IMR-90 (cell line): ENCODE measurements around the gene PTGR3. TPM values are rescaled to one million over a fixed set of nuclear protein-coding genes. Genes with fewer than 3 reads are reported as not detected.

ENCODE experiments used
- ATAC-seq: fragments of 200-7000 bp; cut with Tn5 transposase; 2 replicates; pipeline ENCODE4 v1.9.1; 2020; ENCODE audit warnings: low read depth, mild to moderate bottlenecking, moderate library complexity
- BruUV-seq: library from RNA; stranded (reverse); fragments of 400-500 nt; replicated peaks from 2 replicates; lab custom pipeline; 2021; lab: Mats Ljungman, UMichigan
- CTCF ChIA-PET: fragments of 300-600 bp; formaldehyde crosslinking; extraction: SDS; loops from one replicate; lab custom pipeline; 2021; ENCODE audit warnings: antibody characterized with exemption; lab: Yijun Ruan, JAX
- POLR2A ChIA-PET: fragments of 300-600 bp; sonication (Branson Sonifier 250); formaldehyde crosslinking; loops from one replicate; lab custom pipeline; 2022; ENCODE audit warnings: antibody characterized with exemption; ENCODE audit not compliant: unreplicated experiment; lab: Charles Lee
- DNase-seq: peaks from one replicate; pipeline ENCODE4 v3.0.0; 2013
- H2AFZ ChIP-seq: replicated peaks from 2 replicates; pipeline ENCODE3; 2013; ENCODE audit warnings: low read length, mild to moderate bottlenecking; ENCODE audit not compliant: poor library complexity
- H2AK5ac ChIP-seq: 2 replicates; pipeline ENCODE4 v1.6.1; 2013; ENCODE audit warnings: low read depth, low read length, inconsistent platforms
- H2AK9ac ChIP-seq: replicated peaks from 2 replicates; pipeline ENCODE3; 2013; ENCODE audit warnings: mild to moderate bottlenecking, low read depth, low read length, moderate library complexity; ENCODE audit not compliant: poor library complexity
- H2BK120ac ChIP-seq: 2 replicates; pipeline ENCODE4 v1.6.1; 2013; ENCODE audit warnings: low read depth, low read length, inconsistent platforms
- H2BK15ac ChIP-seq: 3 replicates; pipeline ENCODE4 v1.6.1; 2013; ENCODE audit warnings: low read depth, low read length, inconsistent platforms
- H2BK20ac ChIP-seq: 2 replicates; pipeline ENCODE4 v1.6.1; 2013; ENCODE audit warnings: low read depth, mild to moderate bottlenecking, inconsistent platforms, low read length, moderate library complexity
- H2BK5ac ChIP-seq: 2 replicates; pipeline ENCODE4 v1.6.1; 2013; ENCODE audit warnings: mild to moderate bottlenecking, low read depth, low read length, inconsistent platforms; ENCODE audit not compliant: poor library complexity, severe bottlenecking
- H3K14ac ChIP-seq: replicated peaks from 2 replicates; pipeline ENCODE4 v1.6.1; 2013; ENCODE audit warnings: low read depth, low read length, inconsistent platforms
- H3K18ac ChIP-seq: 2 replicates; pipeline ENCODE4 v1.6.1; 2013; ENCODE audit warnings: low read depth, low read length, control low read depth
- H3K23ac ChIP-seq: 2 replicates; pipeline ENCODE4 v1.6.1; 2013; ENCODE audit warnings: low read depth, low read length, inconsistent platforms
- H3K27ac ChIP-seq: 2 replicates; pipeline ENCODE4 v1.5.1; 2013; ENCODE audit warnings: mild to moderate bottlenecking, control low read depth, low read length; ENCODE audit not compliant: insufficient read depth
- H3K27me3 ChIP-seq: 2 replicates; pipeline ENCODE4 v1.6.1; 2013; ENCODE audit warnings: low read length; ENCODE audit not compliant: control insufficient read depth, insufficient read depth
- H3K36me3 ChIP-seq: 2 replicates; pipeline ENCODE4 v1.6.1; 2013; ENCODE audit warnings: low read length, mixed read lengths; ENCODE audit not compliant: control insufficient read depth, insufficient read depth
- H3K4ac ChIP-seq: 2 replicates; pipeline ENCODE4 v1.6.1; 2013; ENCODE audit warnings: low read depth, low read length, inconsistent platforms
- H3K4me1 ChIP-seq: 2 replicates; pipeline ENCODE4 v1.6.1; 2013; ENCODE audit warnings: low read length, mixed read lengths; ENCODE audit not compliant: control insufficient read depth, insufficient read depth
- H3K4me2 ChIP-seq: 2 replicates; pipeline ENCODE4 v1.6.1; 2013; ENCODE audit warnings: low read depth, mild to moderate bottlenecking, control low read depth, low read length, moderate library complexity
- H3K4me3 ChIP-seq: 2 replicates; pipeline ENCODE4 v1.5.1; 2013; ENCODE audit warnings: low read depth, mild to moderate bottlenecking, control low read depth, low read length, moderate library complexity; ENCODE audit not compliant: insufficient read depth
- H3K56ac ChIP-seq: 2 replicates; pipeline ENCODE4 v1.6.1; 2013; ENCODE audit warnings: low read length, inconsistent platforms; ENCODE audit not compliant: insufficient read depth; ENCODE audit errors: extremely low read depth
- H3K79me1 ChIP-seq, 2 experiments: 2 replicates each; pipeline ENCODE4 v1.6.1; 2013; ENCODE audit warnings: low read length in 2 of 2, inconsistent platforms in 1 of 2, low read depth in 1 of 2
- H3K9ac ChIP-seq: 2 replicates; pipeline ENCODE4 v1.6.1; 2013; ENCODE audit warnings: low read depth, low read length, control low read depth
- H3K9me1 ChIP-seq: 2 replicates; pipeline ENCODE4 v1.6.1; 2013; ENCODE audit warnings: low read length, inconsistent platforms; ENCODE audit not compliant: insufficient read depth
- H3K9me3 ChIP-seq: 2 replicates; pipeline ENCODE4 v1.6.1; 2013; ENCODE audit warnings: low read length; ENCODE audit not compliant: control insufficient read depth, insufficient read depth
- H4K20me1 ChIP-seq: 2 replicates; pipeline ENCODE4 v1.6.1; 2013; ENCODE audit warnings: low read length, inconsistent platforms; ENCODE audit not compliant: insufficient read depth
- H4K5ac ChIP-seq: 2 replicates; pipeline ENCODE4 v1.6.1; 2013; ENCODE audit warnings: mild to moderate bottlenecking, low read depth, low read length, control low read depth
- H4K8ac ChIP-seq, 2 experiments: 2 replicates each; pipeline ENCODE4 v1.6.1; 2013; ENCODE audit warnings: low read depth in 2 of 2, low read length in 2 of 2, control low read depth in 1 of 2, inconsistent platforms in 1 of 2
- H4K91ac ChIP-seq: 2 replicates; pipeline ENCODE4 v1.6.1; 2013; ENCODE audit warnings: low read depth, low read length, inconsistent platforms; ENCODE audit not compliant: insufficient read depth
- NFE2L2 ChIP-seq: fragments of 150-350 bp; IDR thresholded peaks from 2 replicates; pipeline ENCODE4 v1.6.1; 2016; ENCODE audit warnings: low read depth, mild to moderate bottlenecking, low read length
- RAD21 ChIP-seq: IDR thresholded peaks from 2 replicates; pipeline ENCODE4 v1.6.1; 2012; ENCODE audit warnings: low read length, improper control_type of control experiment
- WGBS, 2 experiments: methylation state at CpG; one replicate each; pipeline versions ENCODE4 v1.1.5 to v1.1.7; 2013; ENCODE audit warnings: missing lambda C conversion rate in 2 of 2; ENCODE audit not compliant: insufficient read length in 1 of 2; ENCODE audit errors: extremely low coverage in 2 of 2; 5-methylcytosine and 5-hydroxymethylcytosine counted together
- dilution Hi-C: fragments of 300-500 bp; cut with HindIII; formaldehyde crosslinking; loops from one replicate; pipeline ENCODE4 v1.14.3; 2018; ENCODE audit warnings: low sequenced_read_pairs; ENCODE audit not compliant: unreplicated experiment
- in situ Hi-C: fragments of 300-500 bp; cut with MboI; formaldehyde crosslinking; loops from 3 replicates; pipeline ENCODE4 v1.14.3; 2019; ENCODE audit warnings: low sequenced_read_pairs, inconsistent platforms, mixed read lengths
- intact Hi-C: fragments of 100-400 bp; cut with micrococcal nuclease; formaldehyde crosslinking; loops from 2 replicates; pipeline ENCODE4 v1.10.0; 2022
- polyA plus RNA-seq, 3 experiments: library from polyadenylated mRNA; depleted of rRNA; stranded (reverse); fragments of >200 nt; gene quantifications; 2 replicates each; pipeline ENCODE4 v1.2.3, GENCODE V29; 2012; ENCODE audit warnings: low replicate concordance in 1 of 3
- total RNA-seq: library from RNA; depleted of rRNA; stranded (reverse); fragments of >200 nt; gene quantifications from 2 replicates; pipeline ENCODE4 v1.2.3, GENCODE V29; 2012

Gene PTGR3
- total and polyA plus RNA-seq, 2 of the 4 experiments (the other 2 are of a cell fraction): 16.1 to 26.4 TPM

- Histone ChIP-seq H3K36me3 (peaks cover 18% of the 10 kb centered on the region), H3K23ac (no peak overlapping the region), H4K91ac (no peak overlapping the region), H4K5ac (no peak overlapping the region), H3K9me1 (peaks cover 9% of the 10 kb centered on the region), H2BK5ac (no peak overlapping the region), H2BK15ac (no peak overlapping the region), H3K27ac (no peak overlapping the region), H4K8ac (no peak overlapping the region), H3K4me3 (no peak overlapping the region), H2AK5ac (no peak overlapping the region), H3K14ac (no peak overlapping the region), H3K79me1 (peaks cover 18 to 55% of the 10 kb centered on the region in 2 experiments), H3K4me1 (peaks cover 9% of the 10 kb centered on the region), H3K9me3 (no peaks in the 10 kb centered on the region), H2BK20ac (no peak overlapping the region), H3K4me2 (no peak overlapping the region), H3K9ac (no peak overlapping the region), H2BK120ac (no peak overlapping the region), H2AFZ (no peak overlapping the region), H4K20me1 (no peaks in the 10 kb centered on the region; the same call in none of the 2 replicates), H3K56ac (no peak overlapping the region), H3K18ac (no peak overlapping the region), H3K4ac (no peak overlapping the region), H2AK9ac (no peak overlapping the region), H3K27me3 (no peaks in the 10 kb centered on the region)
- ATAC-seq (no peak), DNase-seq (no peak)
- intact Hi-C loops: loop anchor here (10.0 kb wide), 1 partner anchor 256 kb away; no protein-coding TSS in a partner anchor
- in situ Hi-C loops: loop anchor here (25.0 kb wide), 1 partner anchor 1162 kb away; no protein-coding TSS in a partner anchor
- dilution Hi-C loops: no loop called here
- TF ChIP-seq RAD21 (no peak), NFE2L2 (no peak)
- POLR2A ChIA-PET: no interaction called here
- CTCF ChIA-PET: no interaction called here
- BruUV-seq: no TSS peak
- no CpG with 5 or more reads among the region's 7 CpGs for WGBS, 2 experiments
Observed at GRCh38 chr18:75200605-75201280, 8.2 kb downstream of the PTGR3 start.
